Measurements from ENCODE around the gene PIK3C2A. TPM values are rescaled to one million over a fixed set of nuclear protein-coding genes. Genes with fewer than 3 reads are reported as not detected.

Gene PIK3C2A
- total and polyA plus RNA-seq, 4 donors, result 12.1 to 110 (median 58.2) TPM

Other genes starting within 250 kb of the PIK3C2A start
- 10 to 100 TPM in 1 of 2 donors, 1 to 10 TPM in 1; 9.9 to 17.1 TPM for gene PLEKHA7, start 193.6 kb downstream of the PIK3C2A start, total RNA-seq
- 10 to 100 TPM in 1 of 2 donors, 1 to 10 TPM in 1; 5.9 to 14.0 TPM for gene PLEKHA7, start 193.6 kb downstream of the PIK3C2A start, polyA plus RNA-seq
- gene RPS13, start 130.3 kb downstream of the PIK3C2A start, total RNA-seq, result 100 to 1,000 TPM; 699 to 761 TPM
- 1,000 to 10,000 TPM; 2,046 to 4,498 TPM for gene RPS13, start 130.3 kb downstream of the PIK3C2A start, polyA plus RNA-seq
- 100 to 1,000 TPM; 108 to 130 TPM for gene NUCB2, start 68.8 kb upstream of the PIK3C2A start, total RNA-seq
- gene NUCB2, start 68.8 kb upstream of the PIK3C2A start, polyA plus RNA-seq, result 100 to 1,000 TPM; 119 to 121 TPM
- gene NCR3LG1, start 143.8 kb upstream of the PIK3C2A start, total RNA-seq, result 1 to 10 TPM; 2.9 to 3.2 TPM
- under 1 TPM; 0.38 to 0.74 TPM for gene NCR3LG1, start 143.8 kb upstream of the PIK3C2A start, polyA plus RNA-seq
- gene KCNJ11, start 180.7 kb upstream of the PIK3C2A start, total RNA-seq, result 1 to 10 TPM; 1.0 to 1.3 TPM
- gene KCNJ11, start 180.7 kb upstream of the PIK3C2A start, polyA plus RNA-seq, result 1 to 10 TPM; 1.6 to 3.8 TPM

Data from aorta (tissue), 4 donors.